ENCODE measurements around the gene NKAPL. TPM values are rescaled to one million over a fixed set of nuclear protein-coding genes. Genes with fewer than 3 reads are reported as not detected.
A peak's percentile ranks its signal among the peaks of the same experiment; 100 is the strongest.

Gene NKAPL
- total RNA-seq, 2 experiments from 2014 or later = 0.12 TPM; not detected in 1

DNA sequence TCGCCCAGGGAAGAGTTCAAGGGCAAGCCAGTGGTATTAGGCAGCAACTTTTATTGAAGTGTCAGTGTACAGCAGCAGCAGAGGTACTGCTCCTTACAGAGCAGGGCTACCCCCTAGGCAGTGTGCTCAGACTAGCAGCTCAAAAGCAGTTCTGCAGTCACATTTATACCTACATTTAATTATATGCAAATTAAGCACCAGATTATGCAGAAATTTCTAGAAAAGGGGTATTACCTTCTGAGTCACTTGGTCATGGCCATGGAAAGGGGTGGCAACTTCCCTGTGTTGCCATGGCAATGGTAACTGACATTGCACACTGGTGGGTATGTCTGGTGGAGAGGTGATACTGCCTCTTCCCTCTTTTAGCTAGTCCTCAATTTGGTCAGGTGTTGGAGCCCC lies 5.0 kb upstream of the NKAPL start:
- ChIA-PET POLR2A (no interaction called here), CTCF (interaction anchor here (0.8 to 1.5 kb wide), 2 partner anchors 13 to 15 kb away, joined by 3 to 4 read pairs; partner anchors contain the start of gene ZSCAN26)
- H3K4me3 Mint-ChIP-seq = no peak overlapping the region
- H3K27ac Mint-ChIP-seq = no peak overlapping the region
- H3K9me3 Mint-ChIP-seq = peaks cover 8% of the 10 kb centered on the region
- no peak for DNase-seq
- H3K4me1 Mint-ChIP-seq = peaks cover 38% of the 10 kb centered on the region
- peaks cover 2% of the 10 kb centered on the region for H3K27me3 Mint-ChIP-seq
- peaks cover 14% of the 10 kb centered on the region for H3K36me3 Mint-ChIP-seq (ENCODE audit: low read depth)

DNA sequence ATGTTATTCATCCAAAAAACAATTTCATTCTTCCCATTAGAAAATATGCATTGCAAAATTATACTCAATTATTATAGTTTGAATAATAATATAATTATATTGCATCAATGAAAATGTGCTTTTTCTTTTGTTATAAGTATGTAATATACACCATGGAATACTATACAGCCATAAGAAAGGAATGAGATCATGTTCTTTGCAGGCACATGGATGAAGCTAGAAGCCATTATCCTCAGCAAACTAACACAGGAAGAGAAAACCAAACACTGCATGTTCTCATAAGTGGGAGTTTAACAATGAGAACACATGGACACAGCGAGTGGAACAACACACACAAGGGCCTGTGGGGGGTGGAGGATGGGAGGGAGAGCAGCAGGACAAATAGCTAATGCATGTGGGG lies 2.1 kb upstream of the NKAPL start:
- Mint-ChIP-seq H3K27ac (no peak overlapping the region), H3K36me3 (ENCODE audit: low read depth) (peaks cover 10% of the 10 kb centered on the region), H3K27me3 (peaks cover 10% of the 10 kb centered on the region), H3K4me1 (peaks cover 23% of the 10 kb centered on the region), H3K4me3 (no peak overlapping the region), H3K9me3 (peaks cover 13% of the 10 kb centered on the region)
- DNase-seq = no peak
- ChIA-PET POLR2A (no interaction called here), CTCF (no interaction called here)

DNA sequence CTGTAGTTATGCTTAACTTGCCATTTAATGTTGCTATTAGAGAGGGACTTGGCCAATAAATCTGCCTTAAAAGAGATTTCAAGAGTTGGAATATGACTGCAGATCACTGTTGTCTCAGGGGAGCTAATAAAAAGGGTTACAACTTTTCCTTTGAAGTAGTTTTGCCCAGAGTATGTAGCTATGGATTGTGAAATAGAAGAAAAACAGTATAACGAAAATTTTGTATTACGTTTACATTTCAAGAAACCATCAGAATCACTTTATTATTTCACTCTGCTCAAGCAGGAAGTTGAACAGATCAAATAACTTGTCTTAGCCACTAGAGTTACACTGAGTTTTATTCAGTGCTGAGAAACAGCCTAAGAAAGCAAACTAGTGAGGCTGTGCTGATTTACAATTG lies 4.8 kb downstream of the NKAPL start:
- H3K27me3 Mint-ChIP-seq = peaks cover 14% of the 10 kb centered on the region
- ChIA-PET POLR2A (no interaction called here), CTCF (interaction anchor here (1.0 to 1.4 kb wide), 2 partner anchors 17 to 96 kb away, joined by 3 to 4 read pairs; no protein-coding TSS in a partner anchor)
- H3K4me1 Mint-ChIP-seq = peaks cover 7% of the 10 kb centered on the region
- no peak overlapping the region for H3K27ac Mint-ChIP-seq
- peaks cover 4% of the 10 kb centered on the region for H3K9me3 Mint-ChIP-seq
- no peaks in the 10 kb centered on the region for H3K36me3 Mint-ChIP-seq (ENCODE audit: low read depth)
- H3K4me3 Mint-ChIP-seq = no peak overlapping the region
- no peak for DNase-seq

DNA sequence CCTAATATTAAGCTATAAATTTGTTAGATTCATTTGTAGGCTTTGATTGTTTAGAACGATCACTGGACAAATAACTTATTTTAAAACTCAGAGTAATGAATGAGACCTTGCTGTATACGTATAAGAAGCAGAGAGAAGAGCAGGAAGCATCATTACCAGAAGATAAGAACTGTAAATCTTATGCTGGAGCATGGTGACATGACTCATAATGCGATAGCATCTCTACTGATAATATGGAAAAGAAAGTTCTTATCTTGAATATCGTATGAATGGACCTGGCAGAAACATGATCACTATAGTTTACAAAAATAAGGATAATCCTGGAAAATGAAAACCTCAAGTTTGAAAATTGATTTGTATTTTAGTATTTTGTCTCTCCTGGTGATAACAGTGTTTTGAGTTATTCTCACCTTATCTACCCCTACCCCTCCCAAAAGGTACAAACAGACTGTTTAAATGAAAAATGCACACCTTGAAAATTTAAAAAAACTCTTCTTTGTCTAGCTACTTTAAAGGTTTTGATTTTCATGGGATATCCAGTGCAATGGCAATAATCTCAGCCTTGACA lies 5.8 kb downstream of the NKAPL start:
- no peaks in the 10 kb centered on the region for H3K36me3 Mint-ChIP-seq (ENCODE audit: low read depth)
- H3K27me3 Mint-ChIP-seq = peaks cover 11% of the 10 kb centered on the region

DNA sequence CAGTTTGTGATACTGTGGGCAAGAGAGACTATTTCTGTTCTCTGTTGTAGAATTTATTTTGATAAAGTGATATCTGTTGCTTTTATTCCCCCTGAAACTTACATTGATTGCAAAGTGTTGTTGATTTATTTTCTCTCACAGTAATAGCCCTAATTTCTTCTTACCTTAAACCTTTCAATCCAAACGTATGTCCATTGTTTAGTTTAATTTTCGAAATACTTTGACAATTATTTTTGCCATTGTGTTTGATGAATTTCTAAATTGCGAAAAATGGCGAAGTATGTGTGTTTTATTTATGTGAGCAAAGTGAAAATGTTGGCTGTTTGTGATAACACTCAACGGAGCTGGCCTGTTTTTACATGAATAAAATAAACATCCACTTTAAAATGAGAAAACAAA lies 7.5 kb downstream of the NKAPL start:
- Mint-ChIP-seq H3K27me3 (peaks cover 6% of the 10 kb centered on the region), H3K4me3 (no peak overlapping the region), H3K27ac (no peak overlapping the region), H3K4me1 (peaks cover 7% of the 10 kb centered on the region), H3K9me3 (no peaks in the 10 kb centered on the region), H3K36me3 (ENCODE audit: low read depth) (no peaks in the 10 kb centered on the region)
- DNase-seq = no peak
- ChIA-PET CTCF (interaction anchor here (0.7 to 2.0 kb wide), 7 partner anchors 9 to 127 kb away, joined by 3 to 7 read pairs (median 3); partner anchors contain the start of genes PGBD1 and ZKSCAN4), POLR2A (interaction anchor here (0.8 to 1.5 kb wide), 3 partner anchors 14 to 394 kb away, joined by 4 to 6 read pairs (median 6); partner anchors contain the start of genes ZKSCAN4 and ZKSCAN8)

More for the DNA sequence above, 5.8 kb downstream of the NKAPL start:
- Mint-ChIP-seq H3K27ac (no peak overlapping the region), H3K9me3 (no peaks in the 10 kb centered on the region), H3K4me3 (no peak overlapping the region), H3K4me1 (peaks cover 7% of the 10 kb centered on the region)
- POLR2A ChIA-PET = no interaction called here
- DNase-seq = no peak
- CTCF ChIA-PET = interaction anchor here (1.4 kb wide), 1 partner anchor 95 kb away, joined by 3 read pairs; no protein-coding TSS in a partner anchor

DNA sequence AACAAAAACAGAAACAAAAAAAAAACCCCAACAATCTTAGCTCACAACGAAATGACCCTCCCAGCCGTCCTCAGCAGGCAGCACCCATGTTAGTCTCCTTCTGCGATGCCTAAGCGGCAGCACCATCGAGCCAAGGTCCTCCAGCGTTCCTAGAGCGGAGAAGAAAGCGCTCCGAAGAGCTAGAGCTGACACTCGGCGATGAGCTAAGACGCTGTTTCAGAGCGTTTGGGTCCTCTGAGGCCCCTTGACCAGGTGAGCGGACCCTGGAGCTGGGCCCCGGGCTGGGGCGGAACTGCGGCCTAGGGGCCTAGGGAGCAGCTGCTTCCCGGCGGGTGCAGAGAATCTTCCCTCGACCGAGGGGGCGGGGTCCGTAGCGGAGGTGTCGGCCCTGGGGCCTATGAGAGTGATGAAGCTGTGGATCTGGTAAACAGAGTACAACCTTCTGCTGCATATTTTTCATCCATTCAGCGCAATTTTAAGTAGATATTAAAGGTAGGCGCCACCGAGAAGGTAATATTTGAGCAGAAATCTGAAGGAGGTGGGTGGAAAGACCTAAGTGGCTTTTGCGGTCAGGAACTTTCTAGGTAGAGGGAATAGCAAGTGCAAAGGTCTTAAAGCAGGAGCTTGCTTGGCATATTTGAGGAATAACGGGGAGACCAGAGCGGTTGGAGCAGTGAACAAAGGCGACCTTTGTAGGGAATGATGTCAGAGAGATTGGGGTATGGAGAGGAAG lies 8.0 kb downstream of the NKAPL start, which contains the start of gene ZSCAN26:
Gene ZSCAN26, plus strand, starts transcription at position 182 of the 733 bp plus-strand sequence. CDS start 4,777 bp downstream, outside the sequence.
- CTCF ChIA-PET = interaction anchor here (0.7 to 2.0 kb wide), 8 partner anchors 9 to 127 kb away, joined by 3 to 7 read pairs (median 3); partner anchors contain the start of genes PGBD1 and ZKSCAN4
- peak; percentile 88 for DNase-seq
- H3K4me3 Mint-ChIP-seq = no peak within 1 kb of the TSS
- H3K9me3 Mint-ChIP-seq = no peaks in the 10 kb centered on the region
- peaks cover 6% of the 10 kb centered on the region for H3K27me3 Mint-ChIP-seq
- H3K27ac Mint-ChIP-seq = no peak within 1 kb of the TSS
- H3K4me1 Mint-ChIP-seq = peaks cover 7% of the 10 kb centered on the region
- H3K36me3 Mint-ChIP-seq (ENCODE audit: low read depth) = peaks cover 2% of the 10 kb centered on the region
- POLR2A ChIA-PET = interaction anchor here (0.6 to 1.5 kb wide), 4 partner anchors 15 to 515 kb away, joined by 4 to 6 read pairs (median 6); partner anchors contain the start of genes ZKSCAN4 and ZKSCAN8

DNA sequence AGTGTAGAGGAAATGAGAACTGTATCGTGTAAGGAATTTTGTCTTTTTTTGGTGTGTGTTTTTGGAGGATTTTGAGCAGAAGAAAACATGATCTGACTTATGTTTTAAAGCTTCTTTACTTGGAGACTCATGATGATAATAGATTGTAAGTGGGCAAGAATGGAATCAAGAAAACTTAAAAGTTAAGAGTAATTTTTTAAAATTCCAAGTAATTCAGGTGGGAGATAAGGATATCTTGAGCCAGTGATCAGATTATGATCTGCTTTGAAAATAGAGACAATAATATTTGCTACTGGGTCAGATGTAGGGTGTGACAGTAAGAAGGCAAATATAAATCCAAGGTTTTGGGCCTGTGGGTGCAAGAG lies 8.6 kb downstream of the NKAPL start:
- no peak overlapping the region for H3K4me3 Mint-ChIP-seq
- peaks cover 6% of the 10 kb centered on the region for H3K27me3 Mint-ChIP-seq
- H3K4me1 Mint-ChIP-seq = peaks cover 7% of the 10 kb centered on the region
- no peak overlapping the region for H3K27ac Mint-ChIP-seq
- CTCF ChIA-PET = interaction anchor here (0.9 to 2.0 kb wide), 4 partner anchors 14 to 83 kb away, joined by 3 to 7 read pairs (median 4); partner anchors contain the start of genes PGBD1 and ZKSCAN4
- H3K9me3 Mint-ChIP-seq = no peaks in the 10 kb centered on the region
- no peak for DNase-seq
- H3K36me3 Mint-ChIP-seq (ENCODE audit: low read depth) = peaks cover 7% of the 10 kb centered on the region
- POLR2A ChIA-PET = interaction anchor here (0.6 to 1.5 kb wide), 2 partner anchors 15 to 514 kb away, joined by 5 to 6 read pairs; partner anchors contain the start of gene ZKSCAN4

DNA sequence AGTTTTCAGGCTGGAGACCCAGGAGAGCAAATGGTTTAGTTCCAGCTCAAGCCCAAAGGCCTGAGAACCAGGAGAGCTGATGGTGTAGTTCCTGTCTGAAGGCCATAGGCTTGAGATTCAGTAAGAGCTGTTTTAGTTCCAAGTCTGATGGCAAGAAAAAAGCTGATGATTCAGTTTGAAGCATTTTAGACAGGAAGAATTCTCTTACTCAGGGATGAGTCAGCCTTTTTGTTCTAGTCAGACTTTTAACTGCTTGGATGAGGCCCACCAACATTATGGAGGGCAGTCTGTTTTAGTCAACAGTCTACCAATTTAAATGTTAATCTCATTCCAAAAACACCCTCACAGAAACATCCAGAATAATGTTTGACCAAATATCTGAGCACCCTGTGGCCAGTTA lies 10.4 kb downstream of the NKAPL start:
- CTCF ChIA-PET = interaction anchor here (0.6 to 1.5 kb wide), 2 partner anchors 11 to 17 kb away, joined by 3 to 5 read pairs; partner anchors contain the start of genes NKAPL and ZKSCAN4
- H3K4me3 Mint-ChIP-seq = no peak overlapping the region

DNA sequence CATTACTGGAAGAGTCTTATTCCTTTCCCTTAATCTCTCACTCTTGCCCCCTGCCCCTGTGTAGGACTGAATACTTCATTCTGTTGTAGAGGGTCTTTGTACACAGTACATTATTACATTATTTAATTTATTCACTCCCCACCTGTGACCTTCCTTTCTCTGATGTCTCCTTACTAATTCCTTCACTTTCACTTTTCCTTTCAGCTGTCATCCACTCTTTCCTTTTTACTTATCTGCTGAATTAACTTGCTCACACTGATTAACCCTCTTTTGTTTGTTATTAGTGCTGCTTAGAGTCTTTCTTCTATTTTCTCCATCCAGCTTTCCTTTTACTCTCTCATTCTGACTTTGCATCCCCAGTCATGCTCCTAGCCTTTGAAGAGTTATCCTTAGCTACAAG lies 15.8 kb downstream of the NKAPL start:
- Mint-ChIP-seq H3K9me3 (no peaks in the 10 kb centered on the region), H3K36me3 (ENCODE audit: low read depth) (peaks cover 51% of the 10 kb centered on the region), H3K4me1 (peaks cover 13% of the 10 kb centered on the region), H3K27ac (peak overlapping the region; percentile 67), H3K4me3 (peak overlapping the region; percentile 3), H3K27me3 (peaks cover 3% of the 10 kb centered on the region)
- ChIA-PET CTCF (interaction anchor here (1.2 to 1.8 kb wide), 2 partner anchors 8 to 22 kb away, joined by 4 to 5 read pairs; partner anchors contain the start of gene ZKSCAN4), POLR2A (interaction anchor here (0.6 kb wide), 1 partner anchor 1124 kb away, joined by 5 read pairs; no protein-coding TSS in a partner anchor)
- DNase-seq = no peak

More for the DNA sequence above, 10.4 kb downstream of the NKAPL start:
- Mint-ChIP-seq H3K27ac (no peak overlapping the region), H3K27me3 (peaks cover 3% of the 10 kb centered on the region), H3K9me3 (no peaks in the 10 kb centered on the region), H3K36me3 (ENCODE audit: low read depth) (peaks cover 20% of the 10 kb centered on the region), H3K4me1 (peaks cover 11% of the 10 kb centered on the region)
- POLR2A ChIA-PET = no interaction called here
- no peak for DNase-seq

DNA sequence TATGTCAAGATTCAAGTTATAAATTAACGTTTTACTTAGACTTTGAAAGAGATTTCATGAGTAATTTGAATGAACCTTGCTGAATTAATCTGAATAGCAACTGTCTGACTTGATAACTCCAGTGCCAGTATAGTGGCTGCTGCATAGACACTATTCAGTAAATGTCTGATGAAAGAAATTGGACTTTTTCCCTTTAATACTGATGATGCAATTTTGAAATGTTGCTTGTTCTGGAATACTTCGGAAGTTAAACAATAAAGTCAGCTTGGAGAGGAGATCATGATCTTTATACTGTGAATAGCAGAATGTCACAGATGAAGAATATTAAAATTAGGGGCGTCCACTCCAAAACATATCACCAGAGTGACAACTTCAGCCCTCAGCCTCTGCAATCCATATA lies 18.6 kb downstream of the NKAPL start:
- peaks cover 46% of the 10 kb centered on the region for H3K36me3 Mint-ChIP-seq (ENCODE audit: low read depth)
- peaks cover 7% of the 10 kb centered on the region for H3K27me3 Mint-ChIP-seq
- DNase-seq = no peak
- no peak overlapping the region for H3K4me3 Mint-ChIP-seq
- ChIA-PET CTCF (no interaction called here), POLR2A (no interaction called here)
- peaks cover 28% of the 10 kb centered on the region for H3K4me1 Mint-ChIP-seq
- H3K9me3 Mint-ChIP-seq = peaks cover 3% of the 10 kb centered on the region
- no peak overlapping the region for H3K27ac Mint-ChIP-seq

DNA sequence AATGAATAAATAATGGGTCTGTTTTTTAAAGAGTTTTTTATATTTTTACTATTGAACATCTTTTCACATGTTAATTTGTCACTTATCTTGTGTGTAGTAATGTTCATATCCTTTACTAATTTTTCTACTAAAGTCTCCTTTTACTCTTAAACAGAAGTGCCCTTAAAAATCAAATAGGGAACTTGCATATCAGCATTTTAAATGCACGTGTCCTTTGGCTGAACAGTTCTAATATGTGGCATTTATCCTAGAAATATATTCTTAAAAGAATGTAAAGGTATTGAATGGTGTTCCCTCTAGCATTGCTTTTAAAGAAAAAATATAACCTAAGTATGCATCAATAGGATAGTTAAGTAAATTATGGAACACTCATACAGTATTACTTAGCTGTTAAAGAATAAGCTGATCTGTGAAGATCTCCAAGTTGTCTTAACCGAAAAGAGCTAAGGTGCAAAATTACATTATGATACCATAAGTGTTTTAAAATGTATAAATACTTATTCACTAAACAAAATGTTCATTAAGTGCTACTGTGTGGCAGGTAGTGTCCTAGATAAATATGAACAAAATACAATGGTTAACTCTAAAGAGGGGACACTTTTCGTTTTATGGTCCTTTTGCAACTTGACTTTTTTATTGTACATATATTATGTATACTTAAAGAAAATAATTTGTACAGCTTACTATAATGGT lies 21.6 kb downstream of the NKAPL start:
- Mint-ChIP-seq H3K4me3 (peak overlapping the region; percentile 76), H3K27ac (no peak overlapping the region), H3K9me3 (peaks cover 6% of the 10 kb centered on the region), H3K27me3 (peaks cover 7% of the 10 kb centered on the region), H3K4me1 (peaks cover 16% of the 10 kb centered on the region), H3K36me3 (ENCODE audit: low read depth) (peaks cover 24% of the 10 kb centered on the region)
- ChIA-PET CTCF (interaction anchor here (1.0 to 1.1 kb wide), 3 partner anchors 13 to 101 kb away, joined by 3 to 4 read pairs (median 4); partner anchors contain the start of gene ZSCAN26), POLR2A (no interaction called here)
- DNase-seq = no peak
